Fibroblast of lung (primary cell): ENCODE measurements around the gene CTNNA2.

Experiments used
- EZH2 ChIP-seq: IDR thresholded peaks from 2 replicates; pipeline ENCODE4 v1.5.1; 2012; ENCODE audit warnings: low read length, control low read depth, mild to moderate bottlenecking; ENCODE audit errors: missing control alignments
- TF ChIP-seq, protein P1 (sequence below), 2 donors: IDR thresholded peaks in 1 of 2; conservative IDR thresholded peaks in 1 of 2; 1 replicate in 1 of 2; 2 replicates in 1 of 2; pipeline ENCODE4 v1.5.1; 2011 to 2012; ENCODE audit warnings: low read length in 2 of 2, control low read depth in 1 of 2, inconsistent platforms in 1 of 2, low read depth in 1 of 2, mild to moderate bottlenecking in 1 of 2

DNA sequence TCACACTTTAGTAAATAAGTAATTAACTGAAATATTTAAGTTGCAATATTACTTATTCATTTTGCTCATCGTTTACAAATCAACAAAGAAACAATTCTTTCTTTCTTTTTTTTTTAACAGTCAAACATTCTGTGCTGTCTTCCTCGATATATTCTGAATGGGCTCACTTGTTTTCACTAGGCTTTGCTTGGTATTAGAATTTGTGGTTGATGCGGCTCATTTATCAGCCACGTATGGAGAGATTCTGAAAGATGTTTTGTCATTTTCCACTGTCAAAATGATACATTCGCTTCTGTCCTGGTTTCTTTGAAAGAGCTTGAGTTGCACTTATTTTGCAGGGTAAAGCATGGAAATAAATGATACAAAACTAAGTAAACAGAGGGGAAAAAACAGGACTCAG is 468.0 kb downstream of the CTNNA2 start:
- TF ChIP-seq, protein P1, sequence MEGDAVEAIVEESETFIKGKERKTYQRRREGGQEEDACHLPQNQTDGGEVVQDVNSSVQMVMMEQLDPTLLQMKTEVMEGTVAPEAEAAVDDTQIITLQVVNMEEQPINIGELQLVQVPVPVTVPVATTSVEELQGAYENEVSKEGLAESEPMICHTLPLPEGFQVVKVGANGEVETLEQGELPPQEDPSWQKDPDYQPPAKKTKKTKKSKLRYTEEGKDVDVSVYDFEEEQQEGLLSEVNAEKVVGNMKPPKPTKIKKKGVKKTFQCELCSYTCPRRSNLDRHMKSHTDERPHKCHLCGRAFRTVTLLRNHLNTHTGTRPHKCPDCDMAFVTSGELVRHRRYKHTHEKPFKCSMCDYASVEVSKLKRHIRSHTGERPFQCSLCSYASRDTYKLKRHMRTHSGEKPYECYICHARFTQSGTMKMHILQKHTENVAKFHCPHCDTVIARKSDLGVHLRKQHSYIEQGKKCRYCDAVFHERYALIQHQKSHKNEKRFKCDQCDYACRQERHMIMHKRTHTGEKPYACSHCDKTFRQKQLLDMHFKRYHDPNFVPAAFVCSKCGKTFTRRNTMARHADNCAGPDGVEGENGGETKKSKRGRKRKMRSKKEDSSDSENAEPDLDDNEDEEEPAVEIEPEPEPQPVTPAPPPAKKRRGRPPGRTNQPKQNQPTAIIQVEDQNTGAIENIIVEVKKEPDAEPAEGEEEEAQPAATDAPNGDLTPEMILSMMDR (conservative IDR thresholded peaks at IDR 0.05 in 1 of 2, IDR thresholded peaks at IDR 0.05 in 1 of 2; ENCODE audit: low read depth in 1 of 2, low read length in 2 of 2), result no peak
- TF ChIP-seq EZH2, result no peak
